AG04449 (cell line): ENCODE results near the gene NR2F6.

ENCODE experiments used
- CTCF ChIA-PET: fragments of 350-600 bp; formaldehyde crosslinking; extraction: SDS; loops from one replicate; lab custom pipeline; 2021; ENCODE audit warnings: antibody characterized with exemption; lab: Yijun Ruan, JAX
- POLR2A ChIA-PET: fragments of 400-600, 350-600 bp; formaldehyde crosslinking; extraction: SDS; loops from one replicate; lab custom pipeline; 2020; ENCODE audit warnings: antibody characterized with exemption, inconsistent platforms; lab: Yijun Ruan, JAX
- DNase-seq: peaks from one replicate; pipeline ENCODE4 v3.0.0-alpha.2; 2010; ENCODE audit warnings: low read depth, low spot score
- H3K4me3 ChIP-seq: 2 replicates; pipeline ENCODE4 v1.5.1; 2011; ENCODE audit warnings: low read depth, mild to moderate bottlenecking, control low read depth, low read length
- CTCF ChIP-seq: IDR thresholded peaks from one replicate; pipeline ENCODE4 v1.5.1; 2011; ENCODE audit warnings: mild to moderate bottlenecking, moderate library complexity, low read length, control low read depth, inconsistent platforms; ENCODE audit not compliant: insufficient read depth; ENCODE audit errors: missing control alignments

NR2F6 gene

GRCh38 chr19:17183271-17183761 is 62.4 kb downstream of the NR2F6 start:
- ChIA-PET CTCF (interaction anchor here (0.9 to 2.3 kb wide), 6 partner anchors 9 to 103 kb away, joined by 3 to 10 read pairs (median 4); no protein-coding TSS in a partner anchor), POLR2A (no interaction called here)
- no peak overlapping the region for H3K4me3 ChIP-seq
- no peak for TF ChIP-seq CTCF
- no peak for DNase-seq
